ENCODE results near the gene ARHGAP22.

Gene ARHGAP22

DNA sequence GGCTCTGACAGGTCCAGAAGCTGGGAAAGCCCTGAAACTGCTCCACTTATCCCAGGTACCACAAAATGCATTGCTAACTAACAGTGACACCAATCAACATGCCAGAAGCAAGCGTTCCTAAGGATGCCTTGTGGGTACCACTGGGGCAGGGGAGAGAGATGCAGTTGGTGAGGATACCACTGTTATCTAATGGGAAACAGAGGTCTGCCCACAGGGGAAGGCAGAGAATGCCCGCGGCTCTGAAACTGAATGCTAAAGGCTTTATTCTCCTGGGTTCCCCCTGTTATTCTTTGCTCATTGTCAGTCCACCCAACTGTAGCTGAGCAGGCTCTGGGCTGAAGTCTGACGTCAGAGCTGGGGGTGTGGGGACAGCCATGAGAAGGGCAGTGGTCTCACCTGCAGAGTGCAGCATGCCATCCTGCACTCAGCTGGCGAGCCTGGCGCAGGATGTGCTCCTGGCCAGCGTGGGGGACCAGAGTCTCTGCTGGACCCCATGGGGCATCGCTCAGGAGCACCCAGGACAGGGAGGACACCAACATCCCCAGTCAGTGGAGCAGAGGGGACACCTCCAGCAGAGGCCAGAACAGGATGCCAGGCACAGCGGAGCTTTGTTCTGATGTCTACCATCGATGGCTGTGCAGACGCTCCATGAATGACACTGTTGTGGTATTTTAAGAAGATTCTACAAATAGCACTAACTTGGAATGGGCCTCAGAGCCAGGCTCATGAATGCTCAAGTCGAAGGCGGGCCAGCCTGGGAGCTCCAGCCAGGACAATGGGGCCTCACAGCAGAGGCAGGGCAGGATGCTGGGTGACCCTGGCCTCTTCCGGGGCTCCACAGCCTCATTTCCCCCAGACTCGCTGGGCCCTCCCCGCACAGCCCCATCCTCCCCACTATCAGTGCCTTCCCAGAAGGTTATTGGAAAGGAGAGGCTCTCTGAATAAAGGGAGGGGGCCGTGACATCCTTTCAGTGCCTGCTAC lies 95.8 kb downstream of the ARHGAP22 start:
- no peak for DNase-seq

DNA sequence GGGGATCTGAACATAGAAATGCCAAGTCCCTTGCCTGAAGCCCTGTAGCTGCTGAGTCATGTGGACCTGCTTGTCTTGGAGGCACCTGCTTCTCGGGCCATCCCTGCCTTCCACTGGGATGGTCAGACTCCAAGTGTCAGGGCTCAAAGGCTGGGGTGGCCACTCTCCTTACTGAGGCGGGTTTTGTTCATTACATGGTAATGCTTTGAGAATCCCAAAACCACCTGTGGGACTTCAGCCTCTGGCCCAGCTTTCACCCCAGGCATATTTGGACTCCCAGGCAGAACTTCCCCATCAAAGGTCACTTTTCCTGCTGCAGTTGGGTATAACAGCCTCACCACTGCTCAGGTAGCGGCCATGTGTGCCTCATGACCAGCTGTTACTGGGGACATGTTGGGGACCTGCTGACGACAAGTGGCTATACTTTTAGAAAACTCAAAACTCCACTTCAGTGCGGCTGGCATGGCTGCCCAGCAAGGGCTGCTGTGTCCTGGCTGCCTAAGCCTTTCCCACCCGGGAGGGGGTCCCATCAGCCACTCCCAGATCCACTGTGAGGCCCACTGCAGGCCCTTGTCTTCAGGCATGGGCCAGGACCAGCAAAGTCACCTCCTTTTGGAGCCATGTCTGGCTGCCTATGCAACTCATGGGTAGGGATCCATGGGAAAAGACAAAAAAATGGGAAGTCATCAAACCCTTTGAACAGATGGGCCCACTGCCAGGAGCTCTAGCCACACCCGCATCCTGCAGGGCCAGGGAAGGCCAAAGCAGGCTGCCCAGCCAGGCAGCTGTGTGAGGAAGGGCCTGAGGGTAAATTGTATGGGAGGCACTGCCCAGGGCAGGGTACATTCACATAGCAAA lies 96.7 kb downstream of the ARHGAP22 start:
- no peak for DNase-seq

DNA sequence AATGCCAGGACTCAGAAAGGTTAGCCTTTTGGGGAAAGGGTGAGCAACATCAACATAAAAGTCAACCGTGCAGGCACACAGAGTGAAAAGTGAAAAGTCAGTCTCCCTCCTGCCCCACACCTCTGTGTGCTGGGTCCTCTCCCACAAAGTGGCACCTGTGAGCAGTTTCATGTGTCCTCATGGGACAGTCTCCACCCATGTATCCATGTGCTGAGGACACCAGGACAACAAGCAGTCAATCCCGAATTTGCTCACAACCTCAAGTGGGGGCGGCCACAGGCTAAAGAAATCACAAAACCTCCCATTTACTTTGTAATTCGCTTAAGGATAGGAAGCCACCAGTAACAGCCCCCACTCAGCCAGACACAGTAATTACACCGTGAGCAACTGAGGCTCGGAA lies 97.4 kb downstream of the ARHGAP22 start:
- DNase-seq = no peak

DNA sequence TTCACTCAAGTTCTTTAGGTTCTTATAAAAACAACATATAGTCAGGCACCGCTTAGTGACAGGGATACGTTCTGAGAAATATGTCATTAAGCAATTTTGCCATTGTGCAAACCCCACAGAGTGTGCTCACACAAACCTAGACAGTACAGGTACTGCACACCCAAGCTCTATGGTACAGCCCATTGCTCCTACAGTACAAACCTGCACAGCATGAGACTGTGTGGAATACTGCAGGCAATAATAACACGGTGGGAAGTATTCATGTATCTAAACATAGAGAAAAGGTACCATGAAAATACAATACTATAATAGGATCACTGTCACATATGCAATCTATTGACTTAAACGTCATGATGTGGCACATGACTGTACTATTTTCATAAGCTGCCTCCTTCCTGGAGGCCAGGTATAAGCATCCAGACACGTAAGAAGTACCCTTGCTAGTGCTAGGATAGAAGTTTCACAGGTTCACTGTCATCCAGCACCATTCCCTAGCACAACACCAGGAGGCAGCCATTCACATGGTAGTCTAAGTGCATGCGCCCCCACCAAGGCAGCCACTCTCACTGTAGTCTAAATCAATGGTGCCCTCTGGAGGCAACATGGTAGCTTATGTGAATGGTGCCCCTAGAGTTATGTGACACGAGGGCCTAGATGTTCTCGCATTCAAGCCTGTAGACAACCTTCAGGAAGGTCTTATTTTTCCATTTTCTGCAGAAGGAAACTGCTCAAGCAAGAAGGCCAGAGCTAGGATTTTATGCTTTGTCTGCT lies 98.5 kb downstream of the ARHGAP22 start:
- DNase-seq = no peak

DNA sequence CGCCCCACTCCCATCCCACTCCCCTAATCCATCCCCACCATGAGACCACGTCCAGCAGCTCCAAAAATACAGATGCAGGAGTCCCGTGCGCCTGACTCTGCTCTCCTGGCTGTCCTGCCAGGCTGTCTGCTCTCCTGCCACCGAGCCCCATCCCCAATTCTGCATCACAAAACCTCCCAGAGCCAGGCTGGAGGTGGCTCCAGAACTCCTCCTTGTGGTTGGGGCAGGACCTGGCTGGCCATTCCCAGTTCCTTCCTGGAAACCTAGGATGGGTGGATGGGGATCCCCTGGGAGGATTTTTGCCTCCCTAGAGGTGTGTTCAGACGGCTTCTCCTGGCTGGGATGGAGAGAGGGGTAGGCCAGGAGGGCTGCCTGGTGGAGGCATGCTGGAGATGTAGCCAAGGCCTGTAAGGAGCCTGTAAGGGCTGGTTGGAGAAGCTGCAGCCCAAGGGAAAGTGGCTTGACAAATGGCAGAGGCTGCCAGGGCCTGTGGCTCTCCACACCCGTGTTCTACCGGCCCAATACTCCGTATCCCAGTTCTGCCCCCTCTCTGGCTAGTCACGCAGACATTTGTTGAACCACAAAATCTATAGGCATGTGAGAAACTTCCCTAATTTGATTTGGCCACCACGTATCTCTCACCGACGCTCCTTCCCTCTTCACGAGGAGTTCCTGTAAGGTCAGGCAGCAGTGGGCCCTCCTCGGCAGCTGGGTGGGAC lies 99.3 kb downstream of the ARHGAP22 start:
- no peak for DNase-seq

DNA sequence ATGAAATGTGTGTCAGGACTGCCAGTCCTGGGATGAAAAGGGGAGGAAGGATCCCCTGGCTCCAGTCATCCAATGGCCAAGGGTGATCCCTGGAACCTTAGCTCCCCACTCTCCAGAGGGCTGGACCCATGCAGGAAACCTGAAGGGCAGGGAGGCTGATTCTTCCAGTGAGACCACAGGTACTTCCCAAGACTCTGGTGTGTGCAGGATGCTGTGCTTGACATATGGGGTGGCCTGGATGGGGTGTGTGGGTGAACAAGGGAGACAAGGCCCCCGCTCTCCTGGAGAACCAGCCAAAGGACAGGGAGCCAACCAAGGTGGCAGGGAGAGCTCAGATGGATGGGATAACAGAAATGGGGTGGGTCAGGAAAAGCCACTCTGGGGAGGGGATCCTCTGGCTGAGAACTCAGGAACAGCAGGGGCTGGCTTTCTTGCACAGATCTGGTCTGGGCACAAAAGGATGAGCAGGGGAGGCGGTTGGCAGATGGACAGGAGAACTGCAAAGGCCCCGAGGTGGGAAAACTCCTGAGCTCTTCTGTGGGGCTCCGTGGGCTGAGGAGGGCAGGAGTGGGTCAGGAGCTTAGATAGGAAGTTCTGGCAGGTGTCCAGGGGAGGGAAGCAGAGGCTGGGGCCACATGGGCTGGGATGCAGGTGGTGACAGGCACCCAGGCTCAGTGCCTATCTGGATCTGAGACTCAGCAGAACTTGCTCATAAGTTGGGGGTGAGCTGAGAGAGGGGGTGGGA lies 100.6 kb downstream of the ARHGAP22 start:
- DNase-seq = no peak

DNA sequence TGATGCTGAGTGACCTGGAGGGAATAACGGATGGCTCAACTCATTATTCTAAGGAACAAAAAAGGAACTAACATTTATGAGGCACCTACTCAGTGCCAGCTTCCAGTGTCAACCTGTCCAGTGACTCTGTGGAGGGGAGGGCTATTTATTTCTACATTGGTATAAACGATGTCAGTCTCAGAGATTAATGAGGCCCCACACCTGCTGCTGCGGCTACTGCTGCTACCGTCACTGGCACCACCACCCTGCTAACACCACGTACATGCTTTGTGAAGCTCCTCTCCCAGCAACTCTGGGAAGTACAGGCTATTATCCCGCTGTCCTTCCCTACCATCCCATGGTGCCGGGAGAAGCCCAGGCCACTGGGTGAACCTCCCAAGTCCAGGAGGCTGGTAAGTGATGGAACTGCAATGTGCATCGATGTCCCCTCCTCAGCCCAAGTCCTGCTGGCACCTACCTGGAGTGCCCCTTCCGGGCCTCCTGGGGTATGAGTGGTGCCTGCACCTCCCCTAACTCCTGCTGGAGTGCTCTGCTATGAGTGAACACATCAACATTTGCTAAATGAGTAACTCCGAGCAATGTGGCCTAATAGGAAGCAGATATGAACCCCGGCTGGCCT lies 101.5 kb downstream of the ARHGAP22 start:
- no peak for DNase-seq

DNA sequence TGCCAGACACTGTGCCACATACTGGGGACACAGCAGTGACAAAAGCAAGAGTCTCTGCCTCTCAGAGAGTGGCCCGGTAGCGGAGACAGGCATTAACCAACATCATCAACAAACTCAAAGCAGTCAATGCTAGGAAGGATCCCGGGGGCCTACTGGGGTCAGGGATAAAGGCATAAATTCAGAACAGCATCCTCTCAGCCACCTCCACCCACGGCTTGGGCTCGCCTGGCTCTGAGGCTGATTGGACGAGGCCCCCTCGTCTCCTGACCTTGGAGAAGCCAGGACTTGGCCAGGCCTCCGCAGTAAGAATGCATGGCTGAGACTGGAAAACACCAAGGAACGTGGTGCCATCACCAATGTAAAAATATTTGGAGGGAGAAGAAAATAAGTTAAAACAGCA lies 102.1 kb downstream of the ARHGAP22 start:
- DNase-seq = no peak

DNA sequence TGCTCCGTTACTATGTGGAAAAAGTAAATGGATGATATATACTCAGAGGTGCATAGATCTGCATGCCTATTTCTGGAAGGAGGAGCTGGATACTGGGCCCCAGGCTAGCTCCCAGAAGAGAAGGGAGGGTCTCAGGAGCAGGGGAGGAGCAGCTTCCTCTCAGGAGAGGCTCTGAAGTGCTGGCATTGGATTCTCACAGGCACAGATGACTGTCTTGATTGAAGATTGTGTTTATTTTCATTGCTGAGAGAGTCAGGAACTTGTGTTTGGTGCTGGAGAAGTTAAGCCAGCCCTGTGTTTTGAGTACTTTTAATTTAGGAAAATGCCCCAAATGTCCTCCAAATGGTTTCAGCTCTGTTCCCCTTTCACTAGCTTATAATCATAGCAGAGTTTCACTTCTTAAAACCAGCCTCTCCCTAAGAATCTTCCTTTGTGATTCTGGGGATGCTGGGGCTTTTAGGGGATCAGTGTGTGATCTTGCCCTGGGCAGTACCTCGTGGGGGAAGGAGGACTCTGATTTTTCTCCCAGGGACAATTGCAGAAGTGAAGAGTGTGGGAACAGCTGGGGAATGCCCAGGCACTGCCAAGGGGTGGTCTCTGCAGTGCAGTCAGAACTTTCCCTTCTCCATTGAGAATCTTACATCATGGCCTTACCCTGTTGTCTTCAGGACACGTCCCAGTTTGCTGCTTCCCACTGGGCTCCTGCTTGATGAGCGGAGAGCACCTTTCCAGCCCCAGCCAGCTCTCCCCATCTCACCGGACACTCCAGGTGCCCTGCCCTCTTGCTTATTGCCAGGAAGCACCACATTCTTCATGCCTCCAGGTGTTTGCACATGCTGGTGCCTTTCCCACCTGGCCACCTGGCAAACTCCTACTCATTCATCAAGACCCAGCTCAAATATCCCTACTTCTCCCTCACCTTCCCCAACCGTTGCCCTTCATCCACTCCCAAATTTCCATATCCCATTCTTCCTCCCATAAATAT lies 102.8 kb downstream of the ARHGAP22 start:
- DNase-seq = no peak

DNA sequence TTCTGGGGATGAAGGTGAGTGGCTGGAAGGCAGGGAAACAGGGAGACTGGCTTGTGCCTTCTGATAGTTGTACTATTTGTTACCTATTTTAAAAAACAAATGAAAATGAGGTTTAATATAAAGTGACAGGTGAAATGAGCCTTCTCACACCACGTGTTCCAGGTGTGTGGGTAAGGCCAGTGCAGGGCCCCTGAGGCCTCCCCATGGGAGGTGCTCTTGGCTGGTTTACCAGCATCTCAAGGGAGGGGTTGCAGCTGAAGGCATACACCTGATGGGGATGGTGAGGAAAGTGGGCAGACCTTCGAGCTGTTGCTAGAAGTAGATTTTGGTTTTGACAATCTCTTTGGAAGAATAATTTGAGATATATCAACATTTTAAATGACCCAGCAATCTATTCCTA lies 103.6 kb downstream of the ARHGAP22 start:
- DNase-seq = no peak

DNA sequence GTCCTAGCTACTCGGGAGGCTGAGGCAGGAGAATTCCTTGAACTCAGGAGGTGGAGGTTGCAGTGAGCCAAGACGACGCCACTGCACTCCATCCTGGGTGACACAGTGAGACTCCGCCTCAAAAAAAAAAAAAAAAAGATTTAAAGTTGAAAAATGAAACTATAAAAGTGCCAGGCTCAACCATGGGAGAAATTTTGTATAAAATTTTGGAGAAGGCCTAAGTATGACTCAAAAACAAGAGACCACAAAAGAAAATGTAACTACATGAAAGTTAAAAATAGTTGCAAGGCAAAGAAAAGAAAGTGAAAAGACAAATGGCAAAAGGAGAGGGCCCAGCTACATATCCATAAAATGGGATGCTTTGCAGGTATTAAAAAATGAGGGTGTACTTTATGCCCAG lies 104.1 kb downstream of the ARHGAP22 start:
- no peak for DNase-seq

DNA sequence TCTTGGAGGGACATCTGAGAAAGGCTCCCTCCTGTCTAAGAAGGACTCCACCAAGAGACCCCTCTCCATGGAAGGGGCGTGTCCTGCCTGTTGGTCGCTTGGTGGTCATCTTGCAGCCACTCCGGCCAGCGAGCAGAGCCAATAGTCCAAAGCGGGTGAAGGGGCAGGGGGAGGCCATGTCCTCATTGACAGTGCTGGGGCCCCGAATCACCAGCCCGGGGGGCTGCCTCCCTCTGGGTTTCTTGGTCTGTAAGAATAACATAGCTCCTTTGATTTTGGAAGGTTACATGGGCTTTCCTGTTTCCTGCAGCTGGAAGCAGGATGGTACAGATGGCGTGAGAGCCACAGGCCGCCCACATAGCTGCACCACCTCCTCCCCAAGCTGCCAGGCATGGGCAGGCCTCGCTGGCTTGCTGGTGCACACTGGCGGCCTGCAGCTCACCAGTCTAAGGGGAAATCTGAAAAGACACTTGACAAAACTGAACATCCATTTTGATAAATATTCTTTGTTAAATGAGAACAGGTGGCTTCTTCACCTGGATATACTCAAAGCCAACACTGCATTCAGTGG lies 105.8 kb downstream of the ARHGAP22 start:
- no peak for DNase-seq

DNA sequence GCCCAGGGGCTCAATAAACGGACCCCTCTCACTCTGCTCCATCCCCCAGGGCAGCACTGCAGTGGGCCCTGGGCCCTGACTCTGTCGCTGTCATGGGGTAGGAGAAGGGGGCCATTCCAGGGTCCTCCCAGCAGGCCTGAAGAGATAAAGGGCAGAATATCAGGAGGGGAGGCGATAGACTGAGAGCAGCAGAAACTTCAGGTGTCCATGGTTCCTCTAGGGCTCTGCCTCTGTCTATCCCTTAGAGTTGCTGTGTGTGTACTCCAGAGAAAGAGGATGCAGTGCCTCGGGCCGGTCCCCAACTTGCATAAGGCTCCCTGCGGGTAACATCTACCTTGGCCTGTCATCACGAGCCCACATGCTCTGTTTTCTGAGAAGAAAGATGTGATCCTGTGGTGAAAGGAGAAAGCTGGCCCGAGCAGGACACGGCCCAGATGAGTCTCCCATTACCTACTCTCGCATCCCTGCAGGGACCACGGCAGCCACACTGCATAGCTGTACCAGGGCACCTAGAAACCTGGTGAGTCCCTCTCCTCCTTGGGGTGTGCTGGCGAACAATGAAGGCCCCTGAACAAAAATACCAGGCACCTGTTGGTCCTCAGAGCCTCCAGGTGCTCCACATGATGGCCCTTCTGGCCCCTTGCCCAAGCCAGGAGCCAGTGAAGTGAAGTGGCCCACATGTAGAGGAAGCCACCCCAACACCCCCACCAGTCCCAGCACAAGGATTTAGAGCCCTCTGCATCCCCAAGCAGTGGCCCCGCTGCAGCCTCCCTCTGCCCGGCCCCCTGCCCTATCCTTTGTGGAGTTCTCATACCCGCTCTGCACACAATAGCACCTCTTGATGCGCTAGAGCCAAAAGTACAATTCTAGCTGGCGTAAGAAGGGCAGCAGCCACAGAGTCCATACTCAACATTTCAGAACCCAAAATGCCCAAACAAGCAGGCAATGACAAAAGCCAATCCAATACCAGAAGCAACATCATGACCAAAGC lies 106.8 kb downstream of the ARHGAP22 start:
- no peak for DNase-seq

DNA sequence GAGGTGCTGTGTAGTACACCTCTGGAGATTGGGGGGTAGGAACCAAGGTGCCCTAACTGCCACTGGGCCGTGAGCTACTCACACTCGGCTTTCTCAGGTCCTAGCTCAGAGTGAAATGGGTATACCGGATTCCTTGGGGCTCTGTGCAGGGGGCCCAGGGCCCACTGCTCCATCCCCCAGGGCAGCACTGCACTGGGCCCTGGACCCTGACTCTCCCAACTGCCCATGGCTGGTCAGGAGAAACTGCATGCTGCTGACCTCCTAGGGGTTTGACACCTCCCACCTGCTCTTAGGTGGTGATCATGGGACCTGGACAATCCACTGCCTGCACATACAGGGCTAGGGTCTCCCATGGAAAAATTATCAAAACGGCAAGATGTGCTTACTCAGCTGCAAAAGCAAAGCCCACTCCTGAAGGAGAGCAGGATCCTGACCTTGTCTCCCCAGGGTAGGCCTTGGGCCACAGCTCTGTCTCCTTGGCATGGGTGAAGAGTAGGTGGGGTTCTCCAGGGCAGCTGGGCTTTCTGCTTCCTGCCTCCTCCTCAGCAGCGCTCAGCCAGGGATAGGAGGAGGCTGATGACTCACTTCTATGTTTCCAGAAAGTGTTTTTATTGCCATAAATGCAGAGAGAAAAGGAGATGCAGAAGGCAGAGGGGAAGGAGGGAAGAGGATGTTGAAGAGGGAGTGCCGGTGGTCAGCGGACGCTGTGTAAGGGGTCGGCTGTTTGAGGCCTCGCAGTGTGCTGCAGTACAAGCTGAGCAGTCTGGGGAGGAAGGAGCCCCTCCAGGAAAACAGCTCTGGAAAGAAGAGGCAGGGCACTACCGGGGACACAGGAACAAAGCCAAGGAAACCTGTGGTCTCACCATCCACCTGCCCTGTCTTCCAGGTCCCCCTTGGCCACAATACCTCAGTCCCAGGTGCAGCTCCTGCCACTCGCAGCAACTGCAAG lies 107.8 kb downstream of the ARHGAP22 start:
- DNase-seq = no peak

DNA sequence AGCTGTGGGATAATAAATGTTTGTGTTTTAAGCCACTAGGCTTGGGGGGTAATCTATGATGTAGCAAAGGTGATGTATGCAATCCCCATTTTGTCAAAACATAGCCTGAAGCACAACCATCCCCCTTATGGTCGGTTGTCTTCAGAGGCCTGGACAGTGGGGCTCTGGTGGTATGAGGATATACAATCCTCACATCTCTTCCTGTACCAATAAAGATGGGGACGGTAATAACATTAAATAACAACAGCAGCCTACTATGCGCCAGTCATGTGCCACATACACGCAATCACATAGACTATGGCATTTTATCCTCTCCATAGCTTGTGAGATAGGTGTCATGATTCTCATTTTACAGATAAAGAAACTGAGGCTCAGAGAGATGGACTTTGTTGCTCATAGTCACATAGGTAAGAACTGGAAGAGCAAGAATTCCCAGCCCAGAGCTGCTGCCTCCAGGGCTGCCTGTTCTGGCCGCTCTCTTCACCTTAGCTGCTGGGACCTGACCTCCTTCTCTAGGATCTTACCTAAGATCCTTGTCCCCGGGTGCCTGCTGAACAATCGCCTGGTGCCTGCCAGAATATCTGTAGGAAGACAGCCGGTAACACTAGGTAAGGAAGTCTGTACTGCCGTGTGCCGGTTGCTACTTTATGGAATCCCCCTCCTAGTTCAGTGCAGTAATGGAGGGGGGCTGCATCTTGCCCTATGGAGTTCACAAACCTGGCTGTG lies 108.6 kb downstream of the ARHGAP22 start:
- no peak for DNase-seq
